SU-DHL-6 (cell line): Measurements from ENCODE around the gene SNX11.

Source experiments
- EZH2phosphoT487 ChIP-seq: fragments of 200-600 bp; sonication (generic), shearing (Covaris generic); conservative IDR thresholded peaks from 2 replicates; pipeline ENCODE4 v1.6.1; 2018; ENCODE audit warnings: mild to moderate bottlenecking, antibody characterized with exemption, low read length, moderate library complexity, mixed read lengths
- TF ChIP-seq, protein P1 (sequence below): fragments of 200-600 bp; sonication (generic); IDR thresholded peaks from one replicate; pipeline ENCODE4 v1.5.1; 2017; ENCODE audit warnings: antibody characterized with exemption, mild to moderate bottlenecking, low read length, moderate library complexity; ENCODE audit not compliant: insufficient read depth, poor library complexity, severe bottlenecking

DNA sequence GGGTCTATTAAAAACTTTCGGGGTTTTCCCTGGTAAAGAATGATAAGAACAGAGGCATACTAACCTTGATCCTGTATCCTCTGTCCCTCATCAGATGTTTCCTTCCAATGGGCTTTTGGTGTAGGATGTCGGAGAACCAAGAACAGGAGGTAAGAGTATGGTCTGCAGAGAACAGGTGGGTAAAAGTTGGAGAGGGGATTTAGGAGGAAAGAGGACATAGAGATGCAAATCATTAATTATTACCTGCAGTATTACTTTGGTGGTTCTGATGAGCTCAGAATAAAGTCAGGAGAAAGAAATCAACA lies 4.3 kb downstream of the SNX11 start:
- TF ChIP-seq, protein P1, sequence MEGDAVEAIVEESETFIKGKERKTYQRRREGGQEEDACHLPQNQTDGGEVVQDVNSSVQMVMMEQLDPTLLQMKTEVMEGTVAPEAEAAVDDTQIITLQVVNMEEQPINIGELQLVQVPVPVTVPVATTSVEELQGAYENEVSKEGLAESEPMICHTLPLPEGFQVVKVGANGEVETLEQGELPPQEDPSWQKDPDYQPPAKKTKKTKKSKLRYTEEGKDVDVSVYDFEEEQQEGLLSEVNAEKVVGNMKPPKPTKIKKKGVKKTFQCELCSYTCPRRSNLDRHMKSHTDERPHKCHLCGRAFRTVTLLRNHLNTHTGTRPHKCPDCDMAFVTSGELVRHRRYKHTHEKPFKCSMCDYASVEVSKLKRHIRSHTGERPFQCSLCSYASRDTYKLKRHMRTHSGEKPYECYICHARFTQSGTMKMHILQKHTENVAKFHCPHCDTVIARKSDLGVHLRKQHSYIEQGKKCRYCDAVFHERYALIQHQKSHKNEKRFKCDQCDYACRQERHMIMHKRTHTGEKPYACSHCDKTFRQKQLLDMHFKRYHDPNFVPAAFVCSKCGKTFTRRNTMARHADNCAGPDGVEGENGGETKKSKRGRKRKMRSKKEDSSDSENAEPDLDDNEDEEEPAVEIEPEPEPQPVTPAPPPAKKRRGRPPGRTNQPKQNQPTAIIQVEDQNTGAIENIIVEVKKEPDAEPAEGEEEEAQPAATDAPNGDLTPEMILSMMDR = no peak
- TF ChIP-seq EZH2phosphoT487 = no peak
